GM23248 (cell line): Measurements from ENCODE around the gene NF1.

Experiments
- EZH2 ChIP-seq: fragments of 200-600 bp; sonication (generic); IDR thresholded peaks from 2 replicates; pipeline ENCODE4 v1.6.1; 2018; ENCODE audit warnings: antibody characterized with exemption, mild to moderate bottlenecking; ENCODE audit not compliant: insufficient read depth, poor library complexity, severe bottlenecking
- EZH2phosphoT487 ChIP-seq: fragments of 200-600 bp; sonication (generic); IDR thresholded peaks from 2 replicates; pipeline ENCODE4 v1.6.1; 2018; ENCODE audit warnings: antibody characterized with exemption, moderate library complexity, mild to moderate bottlenecking, low read depth; ENCODE audit not compliant: insufficient read depth

DNA sequence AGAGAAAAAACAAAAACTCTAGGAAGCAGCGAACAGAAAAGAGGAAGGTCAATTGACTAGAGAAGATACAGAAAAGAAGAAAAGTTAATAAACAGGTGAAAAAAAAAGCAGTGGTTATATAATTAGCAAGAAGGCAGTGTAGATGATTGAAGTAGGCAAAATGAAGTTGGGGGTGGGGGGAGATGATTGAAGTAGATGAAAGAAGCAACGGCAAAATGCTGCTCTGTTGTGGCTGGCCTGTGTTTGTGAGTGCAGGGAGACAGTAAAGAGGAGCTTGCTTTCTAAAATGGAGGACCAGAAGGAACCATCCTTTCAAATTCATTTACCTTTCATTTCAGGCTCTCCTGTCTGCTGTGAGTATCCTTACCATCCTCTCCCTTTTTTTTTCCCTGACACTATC is 215.5 kb downstream of the NF1 start:
- no peak for TF ChIP-seq EZH2
- TF ChIP-seq EZH2phosphoT487 = no peak
